Lower leg skin (tissue), 3 donors: ENCODE results near the gene IGSF3.
"Not testable (repeated sequence)": the region's sequence is repeated elsewhere in the genome, so short reads cannot be mapped to it uniquely, and the experiment has no call there.

Experiments
- POLR2A ChIP-seq, 2 donors: fragments of 450-650 bp; IDR thresholded peaks; one replicate each; pipeline ENCODE4 v1.6.1; 2016 to 2017; ENCODE audit warnings: antibody characterized with exemption in 2 of 2, mild to moderate bottlenecking in 1 of 2, moderate library complexity in 1 of 2
- TF ChIP-seq, protein P1 (sequence below), 3 donors: fragments of 450-650 bp; IDR thresholded peaks; one replicate each; pipeline ENCODE4 v1.5.1; 2016; ENCODE audit warnings: antibody characterized with exemption in 3 of 3, mild to moderate bottlenecking in 3 of 3, moderate library complexity in 2 of 3

DNA sequence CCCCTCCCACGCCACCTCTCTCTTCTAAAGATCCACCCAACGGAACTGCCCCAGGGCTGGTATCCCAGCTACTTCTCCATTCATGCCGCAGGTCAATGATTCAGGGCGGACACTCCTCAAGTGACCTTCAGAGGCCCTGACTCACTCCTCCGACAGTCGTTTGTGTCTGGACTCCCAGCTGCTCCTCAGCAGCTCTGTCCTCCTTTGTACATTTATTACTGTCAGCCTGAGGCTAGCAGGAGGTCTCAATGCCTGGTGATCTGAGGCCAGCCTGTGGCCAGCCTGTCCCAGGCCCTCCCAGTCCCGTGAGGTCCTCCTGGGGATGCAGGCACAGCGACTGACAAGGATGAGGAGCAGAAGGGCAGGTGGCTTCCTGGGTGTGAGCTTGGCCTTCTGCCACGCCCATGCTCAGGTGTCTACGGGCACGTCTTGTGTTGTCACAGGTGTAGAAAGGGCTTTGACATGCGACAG is 24.2 kb downstream of the IGSF3 start:
- TF ChIP-seq, protein P1, sequence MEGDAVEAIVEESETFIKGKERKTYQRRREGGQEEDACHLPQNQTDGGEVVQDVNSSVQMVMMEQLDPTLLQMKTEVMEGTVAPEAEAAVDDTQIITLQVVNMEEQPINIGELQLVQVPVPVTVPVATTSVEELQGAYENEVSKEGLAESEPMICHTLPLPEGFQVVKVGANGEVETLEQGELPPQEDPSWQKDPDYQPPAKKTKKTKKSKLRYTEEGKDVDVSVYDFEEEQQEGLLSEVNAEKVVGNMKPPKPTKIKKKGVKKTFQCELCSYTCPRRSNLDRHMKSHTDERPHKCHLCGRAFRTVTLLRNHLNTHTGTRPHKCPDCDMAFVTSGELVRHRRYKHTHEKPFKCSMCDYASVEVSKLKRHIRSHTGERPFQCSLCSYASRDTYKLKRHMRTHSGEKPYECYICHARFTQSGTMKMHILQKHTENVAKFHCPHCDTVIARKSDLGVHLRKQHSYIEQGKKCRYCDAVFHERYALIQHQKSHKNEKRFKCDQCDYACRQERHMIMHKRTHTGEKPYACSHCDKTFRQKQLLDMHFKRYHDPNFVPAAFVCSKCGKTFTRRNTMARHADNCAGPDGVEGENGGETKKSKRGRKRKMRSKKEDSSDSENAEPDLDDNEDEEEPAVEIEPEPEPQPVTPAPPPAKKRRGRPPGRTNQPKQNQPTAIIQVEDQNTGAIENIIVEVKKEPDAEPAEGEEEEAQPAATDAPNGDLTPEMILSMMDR (IDR thresholded peaks at IDR 0.05) = not testable (repeated sequence)
- not testable (repeated sequence) for TF ChIP-seq POLR2A (IDR thresholded peaks at IDR 0.05)
